ENCODE data around the gene NXPE4.
"Not testable (repeated sequence)": the region's sequence is repeated elsewhere in the genome, so short reads cannot be mapped to it uniquely, and the experiment has no call there.

NXPE4 gene

GRCh38 chr11:114609429-114609828 lies 13.8 kb upstream of the NXPE4 start:
- no peak for DNase-seq

GRCh38 chr11:114608605-114609004 lies 13.0 kb upstream of the NXPE4 start:
- DNase-seq: not testable (repeated sequence)

GRCh38 chr11:114607753-114608459 lies 12.3 kb upstream of the NXPE4 start:
- DNase-seq: no peak

GRCh38 chr11:114606802-114607075 lies 11.2 kb upstream of the NXPE4 start:
- DNase-seq: not testable (repeated sequence)

GRCh38 chr11:114606003-114606801 lies 10.6 kb upstream of the NXPE4 start:
- DNase-seq: peak; percentile 31

GRCh38 chr11:114605370-114605769 lies 9.8 kb upstream of the NXPE4 start:
- DNase-seq: no peak

GRCh38 chr11:114604886-114605285 lies 9.3 kb upstream of the NXPE4 start:
- no peak for DNase-seq

GRCh38 chr11:114604179-114604813 lies 8.7 kb upstream of the NXPE4 start:
- DNase-seq: no peak

- DNase-seq: not testable (repeated sequence)
Measured at GRCh38 chr11:114603151-114603550, 7.6 kb upstream of the NXPE4 start.

- no peak for DNase-seq
Measured at GRCh38 chr11:114598461-114598860, 2.9 kb upstream of the NXPE4 start.

GRCh38 chr11:114596175-114596919 lies 761 bp upstream of the NXPE4 start:
- DNase-seq: no peak

GRCh38 chr11:114594703-114595102 lies 883 bp downstream of the NXPE4 start:
- DNase-seq: no peak

- no peak for DNase-seq
Measured at GRCh38 chr11:114587398-114587953, 8.1 kb downstream of the NXPE4 start.

GRCh38 chr11:114586797-114587196 lies 8.8 kb downstream of the NXPE4 start:
- peak; percentile 24 for DNase-seq

- DNase-seq: no peak
Measured at GRCh38 chr11:114571712-114572111, 23.9 kb downstream of the NXPE4 start.

- DNase-seq: no peak
Measured at GRCh38 chr11:114569801-114570200, 25.8 kb downstream of the NXPE4 start.

GRCh38 chr11:114566276-114566675 lies 29.3 kb downstream of the NXPE4 start:
- no peak for DNase-seq

- no peak for DNase-seq
Measured at GRCh38 chr11:114564831-114565230, 30.8 kb downstream of the NXPE4 start.

- no peak for DNase-seq
Measured at GRCh38 chr11:114563077-114563476, 32.5 kb downstream of the NXPE4 start.

GRCh38 chr11:114562166-114562916 lies 33.2 kb downstream of the NXPE4 start:
- DNase-seq: no peak

GRCh38 chr11:114559425-114560310 lies 35.9 kb downstream of the NXPE4 start, which contains the start of gene NXPE1:
Gene NXPE1 (minus strand): TSS chr11:114559881. CDS start chr11:114551201, 8,680 bp downstream.
- DNase-seq: peak; percentile 32

Measured in OCI-M1 (cell line).